K562 (cell line): ENCODE results near the gene SCIN. TPM values are rescaled to one million over a fixed set of nuclear protein-coding genes. Genes with fewer than 3 reads are reported as not detected.

Experiments used
- ATAC-seq: fragments of 200-7000 bp; cut with Tn5 transposase; 3 replicates; pipeline ENCODE4 v1.9.1; 2020; ENCODE audit warnings: moderate library complexity
- BruUV-seq: library from RNA; stranded (reverse); fragments of 400-500 nt; replicated peaks from 2 replicates; lab custom pipeline; 2021; lab: Mats Ljungman, UMichigan
- CTCF ChIA-PET: fragments of 300-600 bp; formaldehyde crosslinking; extraction: SDS; loops from one replicate; lab custom pipeline; 2021; ENCODE audit warnings: low intra/inter-chr PET ratio; lab: Yijun Ruan, JAX
- POLR2A ChIA-PET: fragments of 300-600, 350-650 bp; sonication (Branson Sonifier 250); formaldehyde crosslinking; extraction: SDS; loops from one replicate; lab custom pipeline; 2021; ENCODE audit warnings: antibody characterized with exemption, inconsistent platforms; lab: Yijun Ruan, JAX
- DNase-seq, 4 experiments: peaks; one replicate each; pipeline versions ENCODE4 v3.0.0 to v3.0.0-alpha.2; 2011 to 2018; ENCODE audit warnings: low spot score in 3 of 4, mixed read lengths in 3 of 4; ENCODE audit errors: extremely low read depth in 1 of 4
- FAIRE-seq: peaks from 2 replicates; lab custom pipeline; 2011; peaks lifted over from hg19 to GRCh38; lab: Jason Lieb, UNC
- H2AFZ ChIP-seq: 2 replicates; pipeline ENCODE4 v1.6.0; 2011; ENCODE audit warnings: low read depth, low read length, control low read depth, inconsistent platforms
- H3K27ac ChIP-seq: fragments of 200-600 bp; 3 replicates; pipeline ENCODE4 v1.8.0; 2011; ENCODE audit warnings: low read depth, mild to moderate bottlenecking, control low read depth, inconsistent platforms, low read length, moderate library complexity, mixed read lengths; ENCODE audit errors: extremely low read depth
- H3K27me3 ChIP-seq, 2 experiments: fragments of 300-600 bp in 1 of 2; 2 replicates in 1 of 2; 3 replicates in 1 of 2; pipeline versions ENCODE4 v1.6.0 to v1.8.0; 2011; ENCODE audit warnings: inconsistent platforms in 2 of 2, low read length in 2 of 2, mild to moderate bottlenecking in 1 of 2, mixed read lengths in 1 of 2, moderate library complexity in 1 of 2; ENCODE audit not compliant: control insufficient read depth in 2 of 2, insufficient read depth in 2 of 2
- H3K36me3 ChIP-seq: fragments of 300-600 bp; 3 replicates; pipeline ENCODE4 v1.8.0; 2011; ENCODE audit warnings: mild to moderate bottlenecking, low read length, inconsistent platforms; ENCODE audit not compliant: control insufficient read depth, insufficient read depth
- H3K4me1 ChIP-seq, 2 experiments: fragments of 200-600 bp in 1 of 2; replicated peaks in 1 of 2; 2 replicates in 1 of 2; 3 replicates in 1 of 2; pipeline versions ENCODE4 v1.5.1 to v1.8.0; 2011; ENCODE audit warnings: inconsistent platforms in 2 of 2, low read length in 2 of 2, mild to moderate bottlenecking in 1 of 2, mixed read lengths in 1 of 2, moderate library complexity in 1 of 2; ENCODE audit not compliant: control insufficient read depth in 2 of 2, insufficient read depth in 2 of 2
- H3K4me2 ChIP-seq: 2 replicates; pipeline ENCODE4 v1.6.1; 2011; ENCODE audit warnings: low read length, control low read depth, inconsistent platforms, mixed read lengths; ENCODE audit not compliant: insufficient read depth
- H3K4me3 ChIP-seq: fragments of 200-600 bp; sonication (generic), shearing (Covaris generic); 2 replicates; pipeline ENCODE4 v1.5.1; 2016; ENCODE audit warnings: control low read depth, inconsistent platforms
- H3K79me2 ChIP-seq: fragments of 200-600 bp; 3 replicates; pipeline ENCODE4 v1.8.0; 2011; ENCODE audit warnings: low read length, inconsistent platforms; ENCODE audit not compliant: control insufficient read depth, insufficient read depth
- H3K9ac ChIP-seq, 2 experiments: 2 replicates each; pipeline versions ENCODE4 v1.6.0 to v1.6.1; 2011; ENCODE audit warnings: low read depth in 2 of 2, low read length in 2 of 2, control low read depth in 1 of 2, inconsistent platforms in 1 of 2, mild to moderate bottlenecking in 1 of 2, mixed read lengths in 1 of 2; ENCODE audit not compliant: insufficient read depth in 1 of 2
- H3K9me1 ChIP-seq: one replicate; pipeline ENCODE4 v1.6.0; 2011; ENCODE audit warnings: inconsistent platforms, mild to moderate bottlenecking, low read length, moderate library complexity; ENCODE audit not compliant: control insufficient read depth, insufficient read depth
- H3K9me3 ChIP-seq: replicated peaks from 2 replicates; pipeline ENCODE4 v1.5.1; 2011; ENCODE audit warnings: low read depth, low read length, inconsistent platforms; ENCODE audit not compliant: control insufficient read depth, insufficient read depth
- H4K20me1 ChIP-seq: replicated peaks from 2 replicates; pipeline ENCODE4 v1.6.1; 2011; ENCODE audit warnings: low read length, inconsistent platforms, mixed read lengths; ENCODE audit not compliant: control insufficient read depth, insufficient read depth
- ETV6 ChIP-seq, 3 experiments: fragments of 150-350 bp in 1 of 3; sonication (generic) in 1 of 3; formaldehyde crosslinking in 1 of 3; IDR thresholded peaks; 2 replicates each; pipeline versions ENCODE4 v1.6.1 to v1.8.0; 2014 to 2022; ENCODE audit warnings: borderline replicate concordance in 2 of 3, low read depth in 2 of 3, antibody characterized with exemption in 1 of 3, low read length in 1 of 3, mild to moderate bottlenecking in 1 of 3, missing genetic modification reagents in 1 of 3
- RAD21 ChIP-seq, 2 experiments: fragments of 250-450 bp in 1 of 2; fragments of 450-650 bp in 1 of 2; sonication (Bioruptor Pico) in 1 of 2; formaldehyde crosslinking in 1 of 2; IDR thresholded peaks in 1 of 2; conservative IDR thresholded peaks in 1 of 2; 2 replicates each; pipeline versions ENCODE4 v1.4.0 to v1.8.0; 2020 to 2022; ENCODE audit warnings: mild to moderate bottlenecking in 2 of 2, moderate library complexity in 1 of 2
- SPI1 ChIP-seq: IDR thresholded peaks from 2 replicates; pipeline ENCODE4 v1.6.1; 2011; ENCODE audit warnings: low read depth, low read length, control low read depth, borderline replicate concordance
- ZNF785 ChIP-seq: fragments of 250-450 bp; sonication (Bioruptor Pico); IDR thresholded peaks from 2 replicates; pipeline ENCODE4 v1.4.0; 2020; ENCODE audit warnings: mild to moderate bottlenecking
- WGBS: fragments of 100-300 bp; shearing (Covaris generic); methylation state at CpG from one replicate; pipeline ENCODE4 v1.1.6; 2016; ENCODE audit warnings: low coverage, mixed read lengths; ENCODE audit not compliant: insufficient coverage; ENCODE audit errors: missing lambda C conversion rate; 5-methylcytosine and 5-hydroxymethylcytosine counted together
- in situ Hi-C: fragments of 300-500 bp; cut with MboI; formaldehyde crosslinking; loops from 4 replicates; pipeline ENCODE4 v1.15.0; 2018; ENCODE audit warnings: inconsistent platforms, mixed read lengths
- intact Hi-C: fragments of 100-400 bp; cut with micrococcal nuclease; formaldehyde crosslinking; loops from 2 replicates; pipeline ENCODE4 v1.14.2; 2022
- polyA plus RNA-seq, 8 experiments: library from polyadenylated mRNA; depleted of rRNA in 4 of 8; stranded (reverse) in 5 of 8; unstranded in 3 of 8; fragments of >200 nt; fragmentation: Nextera tagmentation in 2 of 8; fragmentation: Illumina TruSeq in 1 of 8; extraction: Ambion mirVana in 2 of 8; extraction: Trizol in 1 of 8; gene quantifications; 2 replicates each; pipeline versions ENCODE4 v1.2.1 to v1.2.3, GENCODE V29; 2011 to 2014; ENCODE audit warnings: inconsistent platforms in 1 of 8, missing spikeins in 1 of 8
- total RNA-seq, 7 experiments: library from RNA; depleted of rRNA in 6 of 7; stranded (reverse); fragments of >200 nt in 6 of 7; fragmentation: Illumina TruSeq in 2 of 7; extraction: Trizol in 2 of 7; gene quantifications; 2 replicates each; pipeline versions ENCODE4 v1.2.1 to v1.2.3, GENCODE V29; 2011 to 2021; ENCODE audit warnings: low replicate concordance in 1 of 7
- TF ChIP-seq, protein P1 (sequence below): sonication (generic); formaldehyde crosslinking; IDR thresholded peaks from 2 replicates; pipeline ENCODE4 v1.8.0; 2022; ENCODE audit warnings: mild to moderate bottlenecking, missing genetic modification reagents

Gene SCIN
- total and polyA plus RNA-seq, 9 of the 15 experiments (the other 6 are each of a cell fraction or from before 2014, with no cell fraction given) = 0.67 to 18.2 (median 10.6) TPM

DNA sequence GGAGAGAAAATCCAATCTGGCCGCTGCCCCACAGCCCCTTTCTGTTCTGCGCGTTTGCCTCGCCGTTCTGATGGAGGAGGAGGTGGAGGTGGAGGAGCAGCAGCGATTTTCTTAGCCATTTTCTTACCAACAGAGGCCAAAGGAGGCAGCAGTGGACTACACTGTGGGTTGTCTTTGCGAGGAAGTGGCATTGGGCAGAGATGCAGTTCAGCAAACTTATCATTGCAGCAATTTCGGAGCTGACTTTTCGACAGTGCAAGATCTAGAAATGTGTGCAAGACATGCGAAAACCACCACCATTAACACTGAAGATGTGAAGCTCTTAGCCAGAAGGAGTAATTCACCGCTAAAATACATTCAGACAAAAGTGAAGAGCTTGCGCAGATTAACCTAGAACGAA lies 115.0 kb downstream of the SCIN start:
- peaks cover 41% of the 10 kb centered on the region for H3K79me2 ChIP-seq
- no peak overlapping the region for H3K9ac ChIP-seq
- peaks cover 2% of the 10 kb centered on the region; the same call in 1 of the 2 replicates for H3K9me3 ChIP-seq
- BruUV-seq = no TSS peak
- H3K36me3 ChIP-seq = peaks cover 20% of the 10 kb centered on the region
- peak overlapping the region; percentile 95; the same call in 2 of the 3 replicates for H3K27ac ChIP-seq
- peak overlapping the region; percentile 53 for H2AFZ ChIP-seq
- TF ChIP-seq, protein P1, sequence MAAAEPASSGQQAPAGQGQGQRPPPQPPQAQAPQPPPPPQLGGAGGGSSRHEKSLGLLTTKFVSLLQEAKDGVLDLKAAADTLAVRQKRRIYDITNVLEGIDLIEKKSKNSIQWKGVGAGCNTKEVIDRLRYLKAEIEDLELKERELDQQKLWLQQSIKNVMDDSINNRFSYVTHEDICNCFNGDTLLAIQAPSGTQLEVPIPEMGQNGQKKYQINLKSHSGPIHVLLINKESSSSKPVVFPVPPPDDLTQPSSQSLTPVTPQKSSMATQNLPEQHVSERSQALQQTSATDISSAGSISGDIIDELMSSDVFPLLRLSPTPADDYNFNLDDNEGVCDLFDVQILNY = no peak
- TF ChIP-seq RAD21 (CRISPR knock-in tag; conservative IDR thresholded peaks at IDR 0.05 in 1 of 2, IDR thresholded peaks at IDR 0.05 in 1 of 2) (peak in 1 of 2 experiments; percentile 41; a peak in 2 of 4 replicates), ZNF785 (CRISPR knock-in tag) (no peak), SPI1 (0 out of 2 replicates have a peak, but pooled peaks have one; percentile 11), ETV6 (IDR thresholded peaks at IDR 0.05; ENCODE audit: borderline replicate concordance in 1 of 2, low read depth in 2 of 2, low read length in 1 of 2) (no peak), ETV6 (CRISPR knock-in tag; IDR thresholded peaks at IDR 0.05; ENCODE audit: borderline replicate concordance) (no peak)
- TF ChIP-seq, all 486 proteins: peak for 2
- intact Hi-C loops = loop anchor here (5.0 to 10.0 kb wide), 2 partner anchors 112 to 349 kb away; no protein-coding TSS in a partner anchor
- no peak overlapping the region for H3K4me3 ChIP-seq
- H4K20me1 ChIP-seq = peaks cover 17% of the 10 kb centered on the region
- no peak for FAIRE-seq
- DNase-seq = no peak
- H3K27me3 ChIP-seq = no peaks in the 10 kb centered on the region
- POLR2A ChIA-PET = interaction anchor here (0.6 to 2.4 kb wide), 3 partner anchors 11 to 153 kb away, joined by 3 to 13 read pairs (median 3); no protein-coding TSS in a partner anchor
- WGBS = 93% methylated on average over 13 of the region's 13 CpGs
- H3K9me1 ChIP-seq = no peaks in the 10 kb centered on the region
- CTCF ChIA-PET = interaction anchor here (0.6 kb wide), 1 partner anchor 260 kb away, joined by 3 read pairs; no protein-coding TSS in a partner anchor
- peaks cover 8 to 9% of the 10 kb centered on the region in 2 experiments; a peak in 2 of 5 replicates for H3K4me1 ChIP-seq
- in situ Hi-C loops = no loop called here
- H3K4me2 ChIP-seq = no peak overlapping the region
- ATAC-seq = no peak
